Nephron progenitor cell (in vitro differentiated cells): ENCODE results near the gene ALOX15.

ENCODE experiments used
- DNase-seq: peaks from one replicate; pipeline ENCODE4 v3.0.0; 2021
- H3K27ac Mint-ChIP-seq: 2 replicates; pipeline ENCODE4 v1.8.0; 2021; ENCODE audit warnings: mild to moderate bottlenecking, moderate library complexity, mixed read lengths
- H3K27me3 Mint-ChIP-seq: 2 replicates; pipeline ENCODE4 v1.8.0; 2021; ENCODE audit warnings: mild to moderate bottlenecking, low read depth, mixed read lengths; ENCODE audit not compliant: poor library complexity
- H3K36me3 Mint-ChIP-seq: 2 replicates; pipeline ENCODE4 v1.8.0; 2021; ENCODE audit warnings: low read depth, mixed read lengths
- H3K4me1 Mint-ChIP-seq: 2 replicates; pipeline ENCODE4 v1.8.0; 2021; ENCODE audit warnings: mixed read lengths
- H3K4me3 Mint-ChIP-seq: 2 replicates; pipeline ENCODE4 v1.8.0; 2021; ENCODE audit warnings: mild to moderate bottlenecking, moderate library complexity, mixed read lengths
- H3K9me3 Mint-ChIP-seq: 2 replicates; pipeline ENCODE4 v1.8.0; 2021; ENCODE audit warnings: mild to moderate bottlenecking, moderate library complexity, mixed read lengths
- TF ChIP-seq, protein P1 (sequence below): fragments of 200-600 bp; sonication (generic); IDR thresholded peaks from 2 replicates; pipeline ENCODE4 v1.5.0; 2021; ENCODE audit warnings: antibody characterized with exemption

ALOX15 gene

DNA sequence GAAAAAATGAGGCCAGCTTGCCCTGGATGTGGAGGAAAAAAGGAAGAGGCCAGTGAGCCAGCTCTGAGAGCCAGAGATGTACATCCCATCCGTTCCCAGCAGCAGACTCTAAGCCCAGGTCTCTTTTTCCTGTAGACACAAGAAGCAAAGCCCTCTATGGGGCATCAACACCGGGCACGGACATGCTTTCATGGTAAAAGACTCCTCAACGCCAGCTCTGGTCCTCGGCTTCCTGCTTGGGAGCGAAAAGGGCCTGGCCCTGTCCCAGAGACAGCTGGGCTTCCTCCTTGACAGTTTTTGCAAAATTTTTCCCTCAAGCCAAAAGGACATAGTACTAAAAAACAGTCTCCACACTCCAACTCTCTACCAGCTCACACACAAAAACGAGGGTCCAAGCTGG is 35.3 kb upstream of the ALOX15 start:
- Mint-ChIP-seq H3K9me3 (no peaks in the 10 kb centered on the region), H3K27ac (no peak overlapping the region), H3K4me1 (no peaks in the 10 kb centered on the region), H3K36me3 (peaks cover 67% of the 10 kb centered on the region), H3K4me3 (no peak overlapping the region), H3K27me3 (no peaks in the 10 kb centered on the region)
- DNase-seq, result no peak
- TF ChIP-seq, protein P1, sequence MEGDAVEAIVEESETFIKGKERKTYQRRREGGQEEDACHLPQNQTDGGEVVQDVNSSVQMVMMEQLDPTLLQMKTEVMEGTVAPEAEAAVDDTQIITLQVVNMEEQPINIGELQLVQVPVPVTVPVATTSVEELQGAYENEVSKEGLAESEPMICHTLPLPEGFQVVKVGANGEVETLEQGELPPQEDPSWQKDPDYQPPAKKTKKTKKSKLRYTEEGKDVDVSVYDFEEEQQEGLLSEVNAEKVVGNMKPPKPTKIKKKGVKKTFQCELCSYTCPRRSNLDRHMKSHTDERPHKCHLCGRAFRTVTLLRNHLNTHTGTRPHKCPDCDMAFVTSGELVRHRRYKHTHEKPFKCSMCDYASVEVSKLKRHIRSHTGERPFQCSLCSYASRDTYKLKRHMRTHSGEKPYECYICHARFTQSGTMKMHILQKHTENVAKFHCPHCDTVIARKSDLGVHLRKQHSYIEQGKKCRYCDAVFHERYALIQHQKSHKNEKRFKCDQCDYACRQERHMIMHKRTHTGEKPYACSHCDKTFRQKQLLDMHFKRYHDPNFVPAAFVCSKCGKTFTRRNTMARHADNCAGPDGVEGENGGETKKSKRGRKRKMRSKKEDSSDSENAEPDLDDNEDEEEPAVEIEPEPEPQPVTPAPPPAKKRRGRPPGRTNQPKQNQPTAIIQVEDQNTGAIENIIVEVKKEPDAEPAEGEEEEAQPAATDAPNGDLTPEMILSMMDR, result no peak

DNA sequence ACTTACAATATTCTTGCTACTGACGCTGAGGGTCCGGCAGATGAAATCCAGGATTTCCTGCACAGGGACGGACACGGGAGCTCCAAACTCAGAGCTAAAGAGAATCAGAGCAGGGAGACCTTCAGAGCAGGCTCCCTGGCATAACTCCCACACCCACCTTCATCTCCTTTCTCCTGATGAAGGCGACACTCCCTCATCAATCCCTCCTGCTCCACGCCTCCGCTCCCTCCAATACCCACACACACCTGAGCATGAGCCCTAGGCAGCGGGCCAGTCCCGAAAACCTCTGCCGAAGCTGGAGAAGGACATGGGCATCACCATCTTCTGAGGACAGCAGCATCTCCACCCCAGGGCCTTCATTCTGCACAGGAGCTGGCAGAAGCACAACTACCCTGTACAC is 34.3 kb upstream of the ALOX15 start:
- TF ChIP-seq, protein P1, result no peak
- DNase-seq, result no peak
- H3K36me3 Mint-ChIP-seq, result peaks cover 69% of the 10 kb centered on the region

DNA sequence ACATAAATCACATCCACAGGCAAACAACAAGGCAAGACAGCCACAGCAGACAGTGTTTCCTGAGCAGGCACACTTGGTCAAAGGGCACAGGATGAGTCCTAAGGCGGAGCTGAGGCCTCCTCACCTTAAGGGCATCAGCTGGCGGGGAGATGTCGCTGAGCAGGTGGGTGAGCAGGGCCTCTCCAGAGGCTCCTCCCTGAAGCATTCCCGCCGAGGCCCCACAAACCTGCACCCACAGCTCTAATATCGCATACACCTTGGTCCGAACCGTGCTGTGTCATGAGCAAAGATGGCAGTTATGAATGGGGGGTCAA is 33.2 kb upstream of the ALOX15 start:
- no peak for DNase-seq
- Mint-ChIP-seq H3K27ac (peak overlapping the region; percentile 78), H3K36me3 (peaks cover 70% of the 10 kb centered on the region), H3K4me1 (no peaks in the 10 kb centered on the region), H3K4me3 (no peak overlapping the region), H3K9me3 (no peaks in the 10 kb centered on the region), H3K27me3 (no peaks in the 10 kb centered on the region)
- TF ChIP-seq, protein P1, result no peak

More for the DNA sequence above, 34.3 kb upstream of the ALOX15 start:
- no peak overlapping the region for H3K27ac Mint-ChIP-seq
- H3K27me3 Mint-ChIP-seq, result no peaks in the 10 kb centered on the region
- no peaks in the 10 kb centered on the region for H3K4me1 Mint-ChIP-seq
- no peaks in the 10 kb centered on the region for H3K9me3 Mint-ChIP-seq
- H3K4me3 Mint-ChIP-seq, result no peak overlapping the region

DNA sequence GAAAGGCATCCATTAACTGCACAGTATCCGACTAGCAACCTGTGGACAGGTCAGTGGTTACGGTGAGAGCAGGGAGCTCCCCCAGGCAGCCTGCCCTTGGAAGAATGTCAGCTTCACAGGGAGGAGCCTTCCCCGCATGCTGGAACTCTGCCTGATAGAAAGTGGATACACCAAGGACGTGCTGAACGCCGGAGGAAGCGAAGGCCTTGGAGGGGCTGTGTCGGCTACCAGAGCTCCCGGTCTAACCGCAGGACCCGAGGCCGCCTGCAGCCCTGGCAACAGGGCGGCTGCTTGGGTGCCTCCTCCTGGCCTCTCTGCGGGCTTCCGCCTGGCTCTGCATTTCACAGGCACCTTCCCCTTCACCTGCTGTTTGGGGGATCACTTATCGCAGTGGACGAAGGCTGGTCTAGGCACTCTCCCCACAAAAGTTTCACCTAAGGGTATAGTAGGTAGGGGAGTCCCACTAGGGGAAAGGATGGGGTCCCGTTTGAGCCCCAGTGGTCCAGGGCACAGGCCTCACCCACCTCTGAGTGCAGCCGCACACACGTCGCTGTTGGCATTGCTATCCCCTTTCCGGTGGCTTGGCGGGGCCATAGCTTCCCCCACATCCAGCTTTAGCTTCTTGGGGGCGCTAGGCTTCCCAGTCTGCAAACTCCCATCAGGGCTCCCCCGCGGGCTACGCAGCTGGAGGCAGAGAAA is 32.7 kb upstream of the ALOX15 start:
- peaks cover 70% of the 10 kb centered on the region for H3K36me3 Mint-ChIP-seq
- no peaks in the 10 kb centered on the region for H3K9me3 Mint-ChIP-seq
- H3K27me3 Mint-ChIP-seq, result no peaks in the 10 kb centered on the region
- no peak overlapping the region for H3K4me3 Mint-ChIP-seq
- TF ChIP-seq, protein P1, result no peak
- H3K27ac Mint-ChIP-seq, result peak overlapping the region; percentile 78
- H3K4me1 Mint-ChIP-seq, result no peaks in the 10 kb centered on the region
- DNase-seq, result no peak

DNA sequence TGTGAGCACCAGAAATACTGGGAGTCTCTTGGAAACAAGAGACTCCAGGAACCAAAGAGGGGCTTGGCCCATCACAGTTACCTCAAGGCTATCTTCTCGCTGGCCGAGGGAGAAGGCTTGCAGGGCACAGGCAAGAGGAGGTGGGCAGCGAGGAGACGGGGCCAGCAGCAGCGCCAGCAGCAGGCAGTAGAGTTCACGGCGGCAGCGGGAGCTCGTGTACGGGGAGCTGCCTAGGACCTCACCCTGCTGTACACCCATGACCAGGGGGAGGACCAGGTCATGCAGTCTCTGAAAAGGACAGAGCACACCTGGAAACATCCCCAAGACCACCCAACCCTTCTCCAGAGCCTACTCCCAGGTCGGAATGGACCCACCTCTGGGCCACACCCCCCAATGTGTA is 31.7 kb upstream of the ALOX15 start:
- TF ChIP-seq, protein P1, result no peak
- H3K4me3 Mint-ChIP-seq, result no peak overlapping the region
- no peaks in the 10 kb centered on the region for H3K27me3 Mint-ChIP-seq
- H3K36me3 Mint-ChIP-seq, result peaks cover 69% of the 10 kb centered on the region
- H3K27ac Mint-ChIP-seq, result no peak overlapping the region
- DNase-seq, result no peak
- peaks cover 3% of the 10 kb centered on the region for H3K4me1 Mint-ChIP-seq
- H3K9me3 Mint-ChIP-seq, result no peaks in the 10 kb centered on the region

DNA sequence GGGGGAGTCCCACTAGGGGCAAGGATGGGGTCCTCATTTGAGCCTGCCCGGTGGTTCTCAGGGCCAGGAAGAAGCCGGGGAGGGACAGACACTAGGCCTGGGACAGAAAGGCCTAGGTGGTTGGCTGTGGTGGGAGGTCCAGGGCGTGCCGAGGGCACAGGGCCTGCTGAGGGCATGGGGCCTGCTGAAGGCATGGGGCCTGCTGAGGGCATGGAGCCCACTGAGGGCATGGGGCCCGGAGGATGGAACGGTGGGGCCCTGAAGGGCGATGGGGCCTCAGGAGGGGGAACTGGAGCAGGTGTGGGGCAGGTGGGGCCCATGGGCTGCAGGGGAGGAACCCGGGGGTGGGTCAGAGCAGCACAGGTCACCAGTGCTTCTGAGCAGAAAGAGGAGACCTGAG is 31.3 kb upstream of the ALOX15 start:
- no peaks in the 10 kb centered on the region for H3K27me3 Mint-ChIP-seq
- DNase-seq, result no peak
- peaks cover 69% of the 10 kb centered on the region for H3K36me3 Mint-ChIP-seq
- peaks cover 5% of the 10 kb centered on the region for H3K4me1 Mint-ChIP-seq
- no peaks in the 10 kb centered on the region for H3K9me3 Mint-ChIP-seq
- H3K27ac Mint-ChIP-seq, result no peak overlapping the region
- TF ChIP-seq, protein P1, result no peak
- no peak overlapping the region for H3K4me3 Mint-ChIP-seq
